HCT116 (cell line): ENCODE results near the gene FBXL13.

ENCODE experiments used
- CTCF ChIP-seq, 3 experiments: fragments of 200-600 bp in 1 of 3; sonication (generic) in 1 of 3; IDR thresholded peaks in 2 of 3; conservative IDR thresholded peaks in 1 of 3; 2 replicates each; pipeline ENCODE4 v1.5.1; 2012 to 2017; ENCODE audit warnings: low read depth in 2 of 3, low read length in 2 of 3, antibody characterized with exemption in 1 of 3, borderline replicate concordance in 1 of 3, control low read depth in 1 of 3, mild to moderate bottlenecking in 1 of 3, mixed read lengths in 1 of 3, mixed run types in 1 of 3, moderate library complexity in 1 of 3; ENCODE audit not compliant: insufficient read depth in 1 of 3
- POLR2A ChIP-seq: IDR thresholded peaks from 2 replicates; pipeline ENCODE4 v1.7.0; 2011; ENCODE audit warnings: borderline replicate concordance; ENCODE audit not compliant: insufficient read depth, insufficient read length; ENCODE audit errors: extremely low read depth
- POLR2AphosphoS5 ChIP-seq: IDR thresholded peaks from 2 replicates; pipeline ENCODE4 v1.6.1; 2011; ENCODE audit warnings: mild to moderate bottlenecking, low read depth, low read length, moderate library complexity
- RAD21 ChIP-seq: IDR thresholded peaks from 2 replicates; pipeline ENCODE4 v1.6.1; 2012; ENCODE audit warnings: low read depth, mild to moderate bottlenecking
- SP1 ChIP-seq: IDR thresholded peaks from 2 replicates; pipeline ENCODE4 v1.6.1; 2012; ENCODE audit warnings: low read depth
- YY1 ChIP-seq: IDR thresholded peaks from 2 replicates; pipeline ENCODE4 v1.6.1; 2011; ENCODE audit warnings: low read length, low read depth, moderate library complexity, mild to moderate bottlenecking; ENCODE audit not compliant: insufficient replicate concordance; ENCODE audit errors: extremely low read depth
- TF ChIP-seq, protein P1 (sequence below): IDR thresholded peaks from 2 replicates; pipeline ENCODE4 v1.6.1; 2012; ENCODE audit warnings: low read depth
- TF ChIP-seq, protein P2 (sequence below): IDR thresholded peaks from 2 replicates; pipeline ENCODE4 v1.6.1; 2011; ENCODE audit warnings: mild to moderate bottlenecking, low read length, moderate library complexity; ENCODE audit not compliant: insufficient replicate concordance; ENCODE audit errors: extremely low read depth
- TF ChIP-seq, protein P3 (sequence below): IDR thresholded peaks from 2 replicates; pipeline ENCODE4 v1.6.1; 2012

DNA sequence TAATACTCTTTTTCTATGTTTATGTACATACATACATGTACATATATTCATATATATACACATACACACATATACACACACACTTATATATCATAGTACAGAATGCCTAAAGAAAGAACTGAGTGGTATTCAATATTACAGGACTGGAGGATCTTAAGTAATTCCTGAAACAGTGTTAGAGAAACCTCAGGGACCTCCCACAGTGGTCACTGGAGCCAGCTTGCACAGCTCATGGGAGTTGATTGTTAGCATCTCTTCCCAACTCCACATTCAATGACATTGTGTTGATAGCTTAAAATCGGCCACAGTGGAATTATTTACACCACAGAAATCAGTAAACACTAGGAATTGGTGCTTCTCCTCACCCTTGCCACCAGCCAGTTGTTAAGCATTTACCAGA, 155.8 kb downstream of the FBXL13 start:
- no peak for TF ChIP-seq CTCF (IDR thresholded peaks at IDR 0.05 in 2 of 3, conservative IDR thresholded peaks at IDR 0.05 in 1 of 3; ENCODE audit: borderline replicate concordance in 1 of 3, insufficient read depth in 1 of 3, low read depth in 2 of 3, low read length in 2 of 3)
- TF ChIP-seq, protein P1, sequence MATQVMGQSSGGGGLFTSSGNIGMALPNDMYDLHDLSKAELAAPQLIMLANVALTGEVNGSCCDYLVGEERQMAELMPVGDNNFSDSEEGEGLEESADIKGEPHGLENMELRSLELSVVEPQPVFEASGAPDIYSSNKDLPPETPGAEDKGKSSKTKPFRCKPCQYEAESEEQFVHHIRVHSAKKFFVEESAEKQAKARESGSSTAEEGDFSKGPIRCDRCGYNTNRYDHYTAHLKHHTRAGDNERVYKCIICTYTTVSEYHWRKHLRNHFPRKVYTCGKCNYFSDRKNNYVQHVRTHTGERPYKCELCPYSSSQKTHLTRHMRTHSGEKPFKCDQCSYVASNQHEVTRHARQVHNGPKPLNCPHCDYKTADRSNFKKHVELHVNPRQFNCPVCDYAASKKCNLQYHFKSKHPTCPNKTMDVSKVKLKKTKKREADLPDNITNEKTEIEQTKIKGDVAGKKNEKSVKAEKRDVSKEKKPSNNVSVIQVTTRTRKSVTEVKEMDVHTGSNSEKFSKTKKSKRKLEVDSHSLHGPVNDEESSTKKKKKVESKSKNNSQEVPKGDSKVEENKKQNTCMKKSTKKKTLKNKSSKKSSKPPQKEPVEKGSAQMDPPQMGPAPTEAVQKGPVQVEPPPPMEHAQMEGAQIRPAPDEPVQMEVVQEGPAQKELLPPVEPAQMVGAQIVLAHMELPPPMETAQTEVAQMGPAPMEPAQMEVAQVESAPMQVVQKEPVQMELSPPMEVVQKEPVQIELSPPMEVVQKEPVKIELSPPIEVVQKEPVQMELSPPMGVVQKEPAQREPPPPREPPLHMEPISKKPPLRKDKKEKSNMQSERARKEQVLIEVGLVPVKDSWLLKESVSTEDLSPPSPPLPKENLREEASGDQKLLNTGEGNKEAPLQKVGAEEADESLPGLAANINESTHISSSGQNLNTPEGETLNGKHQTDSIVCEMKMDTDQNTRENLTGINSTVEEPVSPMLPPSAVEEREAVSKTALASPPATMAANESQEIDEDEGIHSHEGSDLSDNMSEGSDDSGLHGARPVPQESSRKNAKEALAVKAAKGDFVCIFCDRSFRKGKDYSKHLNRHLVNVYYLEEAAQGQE, result no peak
- no peak for TF ChIP-seq SP1
- TF ChIP-seq POLR2A, result no peak
- TF ChIP-seq POLR2AphosphoS5, result no peak
- no peak for TF ChIP-seq YY1
- TF ChIP-seq, protein P2, sequence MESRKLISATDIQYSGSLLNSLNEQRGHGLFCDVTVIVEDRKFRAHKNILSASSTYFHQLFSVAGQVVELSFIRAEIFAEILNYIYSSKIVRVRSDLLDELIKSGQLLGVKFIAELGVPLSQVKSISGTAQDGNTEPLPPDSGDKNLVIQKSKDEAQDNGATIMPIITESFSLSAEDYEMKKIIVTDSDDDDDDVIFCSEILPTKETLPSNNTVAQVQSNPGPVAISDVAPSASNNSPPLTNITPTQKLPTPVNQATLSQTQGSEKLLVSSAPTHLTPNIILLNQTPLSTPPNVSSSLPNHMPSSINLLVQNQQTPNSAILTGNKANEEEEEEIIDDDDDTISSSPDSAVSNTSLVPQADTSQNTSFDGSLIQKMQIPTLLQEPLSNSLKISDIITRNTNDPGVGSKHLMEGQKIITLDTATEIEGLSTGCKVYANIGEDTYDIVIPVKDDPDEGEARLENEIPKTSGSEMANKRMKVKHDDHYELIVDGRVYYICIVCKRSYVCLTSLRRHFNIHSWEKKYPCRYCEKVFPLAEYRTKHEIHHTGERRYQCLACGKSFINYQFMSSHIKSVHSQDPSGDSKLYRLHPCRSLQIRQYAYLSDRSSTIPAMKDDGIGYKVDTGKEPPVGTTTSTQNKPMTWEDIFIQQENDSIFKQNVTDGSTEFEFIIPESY, result no peak
- TF ChIP-seq RAD21, result no peak
- TF ChIP-seq, protein P3, sequence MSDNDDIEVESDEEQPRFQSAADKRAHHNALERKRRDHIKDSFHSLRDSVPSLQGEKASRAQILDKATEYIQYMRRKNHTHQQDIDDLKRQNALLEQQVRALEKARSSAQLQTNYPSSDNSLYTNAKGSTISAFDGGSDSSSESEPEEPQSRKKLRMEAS, result no peak
